ENCODE results near the gene HES7. TPM values are rescaled to one million over a fixed set of nuclear protein-coding genes. Genes with fewer than 3 reads are reported as not detected.
A peak's percentile ranks its signal among the peaks of the same experiment; 100 is the strongest.

The HES7 gene
- total RNA-seq, 1 experiment from 2014 or later: 0.61 TPM

DNA sequence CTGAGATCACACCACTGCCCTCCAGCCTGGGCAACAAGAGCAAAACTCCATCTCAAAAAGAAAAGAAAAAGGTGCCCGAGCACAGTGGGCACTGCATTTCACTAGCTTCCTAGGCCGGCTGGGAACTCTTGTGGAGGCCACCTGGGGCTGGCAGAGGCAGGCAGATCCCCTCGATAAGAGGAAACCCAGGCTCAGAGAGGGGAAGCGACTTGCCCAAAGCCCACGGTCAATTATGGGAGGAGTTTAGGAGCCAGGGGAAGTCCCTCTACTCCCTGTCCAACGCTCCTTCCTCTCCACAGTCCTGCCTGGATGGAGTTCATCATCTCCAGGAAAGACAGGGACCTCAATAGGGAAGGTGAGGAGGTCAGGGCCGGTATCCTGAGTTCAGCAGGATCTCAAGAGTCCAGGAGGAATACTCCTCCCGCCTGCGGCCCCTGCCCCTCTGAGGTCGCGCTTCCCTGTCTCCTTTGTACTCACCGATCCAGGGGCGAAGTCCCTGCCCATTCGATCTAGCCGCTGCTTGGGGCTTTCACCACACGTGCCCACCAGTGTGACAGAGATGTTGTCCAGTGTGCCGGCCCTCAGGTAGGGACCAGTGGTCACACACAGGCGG is 6.4 kb downstream of the HES7 start:
- peak overlapping the region; percentile 52 to 59 for H3K4me3 ChIP-seq (replicated peaks in 1 of 2; ENCODE audit: low read depth in 1 of 2, low read length in 2 of 2)
- no peaks in the 10 kb centered on the region for H3K79me2 ChIP-seq (ENCODE audit: insufficient read depth, low read length)
- ChIA-PET POLR2A (interaction anchor here (0.8 to 4.1 kb wide), 4 partner anchors 14 to 131 kb away, joined by 3 to 43 read pairs (median 11); partner anchors contain the start of genes CTC1 and PFAS), CTCF (interaction anchor here (1.2 to 4.0 kb wide), 3 partner anchors 23 to 57 kb away, joined by 5 to 26 read pairs (median 12); no protein-coding TSS in a partner anchor), RAD21 (ENCODE audit: low non-redundant PET in 1 of 2, low total read pairs in 2 of 2, uncharacterized antibody in 2 of 2, unreplicated experiment in 2 of 2) (no interaction called here)
- peak overlapping the region; percentile 1 for H2AFZ ChIP-seq (ENCODE audit: low read depth, low read length, poor library complexity, severe bottlenecking)
- H3K4me1 ChIP-seq (ENCODE audit: control insufficient read depth in 1 of 2, insufficient read depth in 2 of 2, low read length in 2 of 2): peaks cover 19 to 52% of the 10 kb centered on the region in 2 experiments
- BruUV-seq (replicated peaks): no TSS peak
- no peak for ATAC-seq
- no peaks in the 10 kb centered on the region for H3K9me3 ChIP-seq (ENCODE audit: control insufficient read depth in 1 of 2, insufficient read depth in 1 of 2, low read depth in 1 of 2, low read length in 2 of 2)
- peaks cover 3% of the 10 kb centered on the region; the same call in 1 of the 2 replicates for H4K20me1 ChIP-seq (ENCODE audit: insufficient read depth)
- no peak for DNase-seq (ENCODE audit: low read depth, low spot score)
- peak overlapping the region; percentile 98 for H3K4me2 ChIP-seq (ENCODE audit: low read length)
- H3K36me3 ChIP-seq (ENCODE audit: control insufficient read depth in 1 of 2, insufficient read depth in 2 of 2, low read length in 2 of 2): no peaks in the 10 kb centered on the region
- H3K9me2 ChIP-seq (ENCODE audit: insufficient read depth): no peaks in the 10 kb centered on the region
- peak overlapping the region; percentile 83 for H3K27ac ChIP-seq (ENCODE audit: low read depth, low read length)
- H3K9ac ChIP-seq (ENCODE audit: low read length): peak overlapping the region; percentile 88
- TF ChIP-seq ELF1 (IDR thresholded peaks at IDR 0.05; ENCODE audit: borderline replicate concordance, low read depth) (no peak), CEBPB (IDR thresholded peaks at IDR 0.05; ENCODE audit: low read depth) (no peak)
- intact Hi-C loops (cut with micrococcal nuclease): loop anchor here (5.0 kb wide), 1 partner anchor 40 kb away; no protein-coding TSS in a partner anchor
- H3K27me3 ChIP-seq (ENCODE audit: insufficient read depth, low read length): no peaks in the 10 kb centered on the region

- H3K79me2 ChIP-seq (ENCODE audit: insufficient read depth, low read length): no peaks in the 10 kb centered on the region
- H3K27me3 ChIP-seq (ENCODE audit: insufficient read depth, low read length): no peaks in the 10 kb centered on the region
- no peak overlapping the region for H3K4me3 ChIP-seq (replicated peaks in 1 of 2; ENCODE audit: low read depth in 1 of 2, low read length in 2 of 2)
- peaks cover 19 to 45% of the 10 kb centered on the region in 2 experiments for H3K4me1 ChIP-seq (ENCODE audit: control insufficient read depth in 1 of 2, insufficient read depth in 2 of 2, low read length in 2 of 2)
- DNase-seq (ENCODE audit: low read depth, low spot score): no peak
- BruUV-seq (replicated peaks): no TSS peak
- no peaks in the 10 kb centered on the region for H3K36me3 ChIP-seq (ENCODE audit: control insufficient read depth in 1 of 2, insufficient read depth in 2 of 2, low read length in 2 of 2)
- no peaks in the 10 kb centered on the region for H3K9me2 ChIP-seq (ENCODE audit: insufficient read depth)
- peak overlapping the region; percentile 98; the same call in 1 of the 2 replicates for H3K4me2 ChIP-seq (ENCODE audit: low read length)
- H2AFZ ChIP-seq (ENCODE audit: low read depth, low read length, poor library complexity, severe bottlenecking): no peak overlapping the region
- no peak overlapping the region for H3K27ac ChIP-seq (ENCODE audit: low read depth, low read length)
- ChIA-PET RAD21 (ENCODE audit: low non-redundant PET in 1 of 2, low total read pairs in 2 of 2, uncharacterized antibody in 2 of 2, unreplicated experiment in 2 of 2) (no interaction called here), CTCF (interaction anchor here (4.0 kb wide), 1 partner anchor 23 kb away, joined by 26 read pairs; no protein-coding TSS in a partner anchor), POLR2A (interaction anchor here (0.8 to 4.1 kb wide), 2 partner anchors 13 to 57 kb away, joined by 3 to 43 read pairs; no protein-coding TSS in a partner anchor)
- H4K20me1 ChIP-seq (ENCODE audit: insufficient read depth): peaks cover 3% of the 10 kb centered on the region; the same call in 1 of the 2 replicates
- 0 out of 2 replicates have a peak overlapping the region, but pooled peaks have one; percentile 88 for H3K9ac ChIP-seq (ENCODE audit: low read length)
- intact Hi-C loops (cut with micrococcal nuclease): loop anchor here (5.0 kb wide), 1 partner anchor 39 kb away; no protein-coding TSS in a partner anchor
- H3K9me3 ChIP-seq (ENCODE audit: control insufficient read depth in 1 of 2, insufficient read depth in 1 of 2, low read depth in 1 of 2, low read length in 2 of 2): no peaks in the 10 kb centered on the region
- ATAC-seq: no peak
- TF ChIP-seq, protein P1, sequence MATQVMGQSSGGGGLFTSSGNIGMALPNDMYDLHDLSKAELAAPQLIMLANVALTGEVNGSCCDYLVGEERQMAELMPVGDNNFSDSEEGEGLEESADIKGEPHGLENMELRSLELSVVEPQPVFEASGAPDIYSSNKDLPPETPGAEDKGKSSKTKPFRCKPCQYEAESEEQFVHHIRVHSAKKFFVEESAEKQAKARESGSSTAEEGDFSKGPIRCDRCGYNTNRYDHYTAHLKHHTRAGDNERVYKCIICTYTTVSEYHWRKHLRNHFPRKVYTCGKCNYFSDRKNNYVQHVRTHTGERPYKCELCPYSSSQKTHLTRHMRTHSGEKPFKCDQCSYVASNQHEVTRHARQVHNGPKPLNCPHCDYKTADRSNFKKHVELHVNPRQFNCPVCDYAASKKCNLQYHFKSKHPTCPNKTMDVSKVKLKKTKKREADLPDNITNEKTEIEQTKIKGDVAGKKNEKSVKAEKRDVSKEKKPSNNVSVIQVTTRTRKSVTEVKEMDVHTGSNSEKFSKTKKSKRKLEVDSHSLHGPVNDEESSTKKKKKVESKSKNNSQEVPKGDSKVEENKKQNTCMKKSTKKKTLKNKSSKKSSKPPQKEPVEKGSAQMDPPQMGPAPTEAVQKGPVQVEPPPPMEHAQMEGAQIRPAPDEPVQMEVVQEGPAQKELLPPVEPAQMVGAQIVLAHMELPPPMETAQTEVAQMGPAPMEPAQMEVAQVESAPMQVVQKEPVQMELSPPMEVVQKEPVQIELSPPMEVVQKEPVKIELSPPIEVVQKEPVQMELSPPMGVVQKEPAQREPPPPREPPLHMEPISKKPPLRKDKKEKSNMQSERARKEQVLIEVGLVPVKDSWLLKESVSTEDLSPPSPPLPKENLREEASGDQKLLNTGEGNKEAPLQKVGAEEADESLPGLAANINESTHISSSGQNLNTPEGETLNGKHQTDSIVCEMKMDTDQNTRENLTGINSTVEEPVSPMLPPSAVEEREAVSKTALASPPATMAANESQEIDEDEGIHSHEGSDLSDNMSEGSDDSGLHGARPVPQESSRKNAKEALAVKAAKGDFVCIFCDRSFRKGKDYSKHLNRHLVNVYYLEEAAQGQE (IDR thresholded peaks at IDR 0.05; ENCODE audit: low read depth): no peak
- TF ChIP-seq SRF (IDR thresholded peaks at IDR 0.05; ENCODE audit: low read depth) (no peak), EZH2 (IDR thresholded peaks at IDR 0.05) (no peak), ZFX (IDR thresholded peaks at IDR 0.05) (no peak), RAD21 (IDR thresholded peaks at IDR 0.05; ENCODE audit: low read depth) (no peak), YY1 (IDR thresholded peaks at IDR 0.05; ENCODE audit: extremely low read depth, insufficient replicate concordance, low read depth, low read length) (no peak), JUND (IDR thresholded peaks at IDR 0.05) (no peak), CBX3 (IDR thresholded peaks at IDR 0.05; ENCODE audit: low read depth) (no peak), CTCF (IDR thresholded peaks at IDR 0.05 in 2 of 3, conservative IDR thresholded peaks at IDR 0.05 in 1 of 3; ENCODE audit: borderline replicate concordance in 1 of 3, insufficient read depth in 1 of 3, low read depth in 2 of 3, low read length in 2 of 3) (no peak)
- TF ChIP-seq, protein P2, sequence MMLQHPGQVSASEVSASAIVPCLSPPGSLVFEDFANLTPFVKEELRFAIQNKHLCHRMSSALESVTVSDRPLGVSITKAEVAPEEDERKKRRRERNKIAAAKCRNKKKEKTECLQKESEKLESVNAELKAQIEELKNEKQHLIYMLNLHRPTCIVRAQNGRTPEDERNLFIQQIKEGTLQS (IDR thresholded peaks at IDR 0.05): no peak
Measured at GRCh38 chr17:8116776-8117175, 7.1 kb downstream of the HES7 start.
